ENCODE measurements around the gene TMEM43.
A peak's percentile ranks its signal among the peaks of the same experiment; 100 is the strongest.
"Not testable (repeated sequence)": the region's sequence is repeated elsewhere in the genome, so short reads cannot be mapped to it uniquely, and the experiment has no call there.

The TMEM43 gene

DNA sequence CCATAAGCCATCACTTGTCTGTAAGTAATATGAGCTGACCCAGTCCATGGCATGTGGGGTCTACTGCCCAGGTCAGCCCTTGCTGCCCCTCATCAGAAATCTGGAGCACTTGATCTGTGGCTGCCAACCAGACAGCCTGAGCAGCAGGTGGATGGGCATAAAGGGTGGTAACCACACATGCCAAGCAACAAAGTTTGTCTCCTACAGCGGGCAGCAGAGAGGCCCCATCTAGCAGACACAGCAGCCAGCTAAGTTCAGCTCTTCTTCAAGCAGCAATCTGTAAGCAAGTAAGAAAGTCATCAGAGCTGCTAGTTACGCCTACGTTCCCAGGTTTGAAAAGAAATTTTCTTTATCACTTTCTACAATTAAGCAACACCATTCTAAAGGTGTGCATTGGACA lies 28.1 kb upstream of the TMEM43 start:
- no peak for DNase-seq (ENCODE audit: insufficient read length, low spot score)
- TF ChIP-seq, protein P1, sequence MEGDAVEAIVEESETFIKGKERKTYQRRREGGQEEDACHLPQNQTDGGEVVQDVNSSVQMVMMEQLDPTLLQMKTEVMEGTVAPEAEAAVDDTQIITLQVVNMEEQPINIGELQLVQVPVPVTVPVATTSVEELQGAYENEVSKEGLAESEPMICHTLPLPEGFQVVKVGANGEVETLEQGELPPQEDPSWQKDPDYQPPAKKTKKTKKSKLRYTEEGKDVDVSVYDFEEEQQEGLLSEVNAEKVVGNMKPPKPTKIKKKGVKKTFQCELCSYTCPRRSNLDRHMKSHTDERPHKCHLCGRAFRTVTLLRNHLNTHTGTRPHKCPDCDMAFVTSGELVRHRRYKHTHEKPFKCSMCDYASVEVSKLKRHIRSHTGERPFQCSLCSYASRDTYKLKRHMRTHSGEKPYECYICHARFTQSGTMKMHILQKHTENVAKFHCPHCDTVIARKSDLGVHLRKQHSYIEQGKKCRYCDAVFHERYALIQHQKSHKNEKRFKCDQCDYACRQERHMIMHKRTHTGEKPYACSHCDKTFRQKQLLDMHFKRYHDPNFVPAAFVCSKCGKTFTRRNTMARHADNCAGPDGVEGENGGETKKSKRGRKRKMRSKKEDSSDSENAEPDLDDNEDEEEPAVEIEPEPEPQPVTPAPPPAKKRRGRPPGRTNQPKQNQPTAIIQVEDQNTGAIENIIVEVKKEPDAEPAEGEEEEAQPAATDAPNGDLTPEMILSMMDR (IDR thresholded peaks at IDR 0.05; ENCODE audit: insufficient read depth, missing control alignments): no peak
- FAIRE-seq: no peak

DNA sequence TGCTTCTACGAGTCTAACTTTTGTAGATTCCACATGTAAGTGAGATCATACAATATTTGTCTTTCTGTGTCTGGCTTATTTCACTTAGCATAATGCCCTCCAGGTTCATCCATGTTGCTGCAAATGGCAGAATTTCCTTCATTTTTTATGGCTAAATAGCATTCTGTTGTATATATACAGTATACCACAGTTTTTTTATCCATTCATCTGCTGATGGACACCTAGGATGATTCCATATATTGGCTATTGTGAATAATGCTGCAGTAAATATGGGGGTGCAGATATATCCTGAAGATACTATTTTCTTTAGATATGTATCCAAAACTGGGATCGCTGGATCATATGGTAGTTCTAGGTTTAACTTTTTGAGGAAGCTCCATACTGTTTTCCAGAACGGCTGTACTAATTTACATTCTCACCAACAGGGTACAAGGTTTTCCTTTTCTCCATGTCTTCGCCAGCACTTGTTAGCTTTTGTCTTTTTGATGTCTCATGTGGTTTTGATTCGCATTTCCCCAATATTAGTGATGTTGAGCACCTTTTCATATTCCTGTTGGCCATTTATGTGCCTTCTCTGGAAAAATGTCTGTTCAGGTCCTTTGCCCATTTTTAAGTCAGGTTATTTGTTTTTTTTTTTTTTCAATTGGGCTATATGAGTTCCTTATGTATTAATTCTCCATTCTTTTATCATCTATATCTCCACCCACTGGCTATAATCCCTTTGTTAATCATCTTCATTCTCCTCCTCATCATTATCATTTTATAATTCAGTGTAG lies 27.0 kb upstream of the TMEM43 start:
- FAIRE-seq (no peak), DNase-seq (ENCODE audit: insufficient read length, low spot score) (no peak)
- TF ChIP-seq, protein P1 (IDR thresholded peaks at IDR 0.05; ENCODE audit: insufficient read depth, missing control alignments): no peak

DNA sequence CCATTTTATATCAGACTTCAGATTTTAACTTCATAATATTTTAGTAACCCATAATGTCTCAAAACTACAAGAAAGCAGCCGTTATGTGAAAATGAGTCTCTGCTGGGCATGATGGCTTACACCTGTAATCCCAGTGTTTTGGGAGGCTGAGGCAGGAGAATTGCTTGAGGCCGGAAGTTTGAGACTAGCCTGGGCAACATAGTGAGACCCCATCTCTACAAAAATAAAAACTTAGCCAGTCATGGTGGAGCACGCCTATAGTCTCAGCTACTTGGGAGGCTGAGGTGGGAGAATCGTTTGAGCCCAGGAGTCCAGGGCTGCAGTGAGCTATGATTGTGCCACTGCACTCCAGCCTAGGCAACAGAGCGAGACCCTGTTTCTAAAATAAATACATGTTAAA lies 15.0 kb upstream of the TMEM43 start:
- FAIRE-seq; DNase-seq (ENCODE audit: insufficient read length, low spot score): not testable (repeated sequence)

DNA sequence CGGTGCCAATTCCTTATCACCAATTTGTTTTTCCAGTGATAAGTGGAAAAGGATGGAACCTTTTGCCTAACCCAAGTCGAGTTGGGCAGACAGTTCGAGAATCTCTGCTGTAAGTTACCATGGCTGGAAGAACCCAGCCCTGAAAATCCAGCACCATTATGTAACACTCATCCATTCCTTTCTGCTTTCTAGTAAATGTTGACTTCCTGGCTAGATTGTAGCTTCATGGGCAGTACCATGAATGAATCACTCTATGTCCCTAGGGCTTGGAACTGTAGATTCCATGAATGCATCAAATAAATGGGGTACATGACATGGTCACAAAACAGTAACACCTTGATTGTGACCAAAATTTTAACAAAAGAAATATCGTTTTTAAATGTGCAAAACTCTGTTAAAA lies 14.2 kb upstream of the TMEM43 start:
- no peak for DNase-seq (ENCODE audit: insufficient read length, low spot score)
- TF ChIP-seq, protein P1 (IDR thresholded peaks at IDR 0.05; ENCODE audit: insufficient read depth, missing control alignments): no peak
- no peak for FAIRE-seq

DNA sequence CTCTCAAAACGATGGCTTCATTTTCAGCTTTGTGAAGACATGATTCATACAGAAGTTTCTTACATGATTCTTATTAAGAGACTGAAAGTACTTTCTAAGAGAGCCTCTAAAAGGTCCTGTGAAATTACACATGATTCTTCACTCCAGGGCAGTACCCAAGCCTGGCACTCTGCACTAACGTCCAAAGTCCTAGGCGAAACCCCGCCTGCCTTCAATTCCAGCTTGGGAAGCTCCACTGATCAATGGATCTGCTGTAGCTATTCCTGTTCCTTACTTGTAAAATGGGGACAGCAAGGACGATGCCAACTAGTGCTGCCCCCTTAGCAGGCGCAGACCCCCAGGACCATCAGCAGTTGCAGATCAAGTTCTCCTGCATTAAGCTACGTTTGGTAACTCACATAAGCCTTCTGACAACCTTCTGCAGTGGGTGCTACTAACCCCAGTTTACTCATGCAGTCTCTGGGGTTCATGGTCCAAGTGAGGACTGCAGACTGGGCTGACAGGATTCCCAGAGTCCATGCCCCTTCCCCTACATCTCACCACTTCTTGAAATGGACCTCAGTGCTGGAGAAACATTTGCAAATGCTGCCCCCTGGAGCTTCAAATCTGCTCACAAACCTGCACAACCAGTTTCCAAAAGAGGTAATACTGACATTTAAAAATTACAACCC lies 10.8 kb upstream of the TMEM43 start:
- TF ChIP-seq, protein P1 (IDR thresholded peaks at IDR 0.05; ENCODE audit: insufficient read depth, missing control alignments): peak; percentile 17
- DNase-seq (ENCODE audit: insufficient read length, low spot score): no peak
- no peak for FAIRE-seq

DNA sequence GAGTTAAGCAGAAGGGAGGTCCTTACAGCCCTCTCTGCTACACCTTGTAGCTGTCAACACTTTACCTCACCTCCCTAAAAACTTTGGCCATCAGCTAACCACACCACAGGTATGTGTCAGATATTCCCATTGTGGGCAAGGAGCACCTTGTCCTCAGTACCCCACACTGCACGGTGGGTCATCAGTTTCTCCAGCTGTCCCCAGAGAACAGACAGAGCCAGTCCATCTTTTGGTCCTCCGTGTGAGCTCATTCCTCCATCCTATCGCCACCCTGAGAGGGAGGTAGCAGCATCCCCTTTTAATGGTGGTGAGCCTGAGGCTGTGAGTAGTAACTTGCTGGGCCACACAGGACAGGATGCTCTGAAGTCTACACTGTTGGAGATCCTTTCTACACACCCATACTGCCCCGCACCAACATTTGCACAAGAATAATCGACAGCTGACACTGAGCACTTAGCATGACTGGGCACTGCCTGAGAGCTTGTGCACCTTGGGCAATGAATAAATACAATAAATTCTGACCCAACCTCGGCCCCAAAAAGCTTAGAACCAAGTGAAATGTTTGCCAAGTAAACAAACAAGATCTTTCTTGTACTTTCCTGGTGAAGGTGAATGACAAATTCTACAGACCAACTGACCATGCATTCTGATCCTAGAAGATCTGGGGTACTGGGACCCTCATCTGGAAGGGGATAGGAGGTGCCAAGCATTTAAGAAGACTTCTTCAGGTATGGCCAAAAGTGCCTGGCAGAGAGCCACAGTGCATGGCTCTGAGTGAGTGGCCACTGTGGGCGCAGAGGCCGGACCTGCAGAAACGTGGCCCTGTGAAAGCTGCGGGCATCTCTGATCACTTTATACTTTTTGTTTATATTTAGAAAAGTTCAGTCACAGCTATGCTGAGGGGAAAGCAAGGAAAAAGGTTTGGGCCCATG lies 7.1 kb upstream of the TMEM43 start:
- TF ChIP-seq, protein P1 (IDR thresholded peaks at IDR 0.05; ENCODE audit: insufficient read depth, missing control alignments): no peak
- no peak for DNase-seq (ENCODE audit: insufficient read length, low spot score)
- no peak for FAIRE-seq
